GM12865 (cell line): ENCODE measurements around the gene SMURF2.

Experiments used
- DNase-seq: peaks from one replicate; pipeline ENCODE4 v3.0.0; 2010; ENCODE audit warnings: low read depth
- H3K4me3 ChIP-seq: 2 replicates; pipeline ENCODE4 v1.5.1; 2011; ENCODE audit warnings: mild to moderate bottlenecking, low read depth, low read length, control low read depth
- CTCF ChIP-seq: IDR thresholded peaks from 2 replicates; pipeline ENCODE4 v1.5.1; 2011; ENCODE audit warnings: low read length, control low read depth, low read depth, inconsistent platforms; ENCODE audit not compliant: insufficient read depth; ENCODE audit errors: missing control alignments

Gene SMURF2

GRCh38 chr17:64635647-64636305 lies 26.3 kb downstream of the SMURF2 start:
- no peak for TF ChIP-seq CTCF
- DNase-seq = peak; percentile 68
- H3K4me3 ChIP-seq = no peak overlapping the region

- no peak for TF ChIP-seq CTCF
- peak; percentile 32 for DNase-seq
Observed at GRCh38 chr17:64634218-64634617, 27.9 kb downstream of the SMURF2 start.

GRCh38 chr17:64632606-64633005 lies 29.5 kb downstream of the SMURF2 start:
- TF ChIP-seq CTCF = no peak

More at GRCh38 chr17:64634218-64634617, 27.9 kb downstream of the SMURF2 start:
- no peak overlapping the region for H3K4me3 ChIP-seq

GRCh38 chr17:64632194-64632593 lies 29.9 kb downstream of the SMURF2 start:
- TF ChIP-seq CTCF = no peak
- DNase-seq = no peak
- no peak overlapping the region for H3K4me3 ChIP-seq

More at GRCh38 chr17:64632606-64633005, 29.5 kb downstream of the SMURF2 start:
- no peak overlapping the region for H3K4me3 ChIP-seq
- no peak for DNase-seq

- no peak overlapping the region for H3K4me3 ChIP-seq
- no peak for TF ChIP-seq CTCF
- DNase-seq = no peak
Observed at GRCh38 chr17:64630309-64631223, 31.5 kb downstream of the SMURF2 start.

GRCh38 chr17:64628641-64629040 lies 33.5 kb downstream of the SMURF2 start:
- no peak for TF ChIP-seq CTCF
- H3K4me3 ChIP-seq = no peak overlapping the region; the same call in 1 of the 2 replicates
- DNase-seq = peak; percentile 52
